HTERT RPE-1 (cell line): ENCODE results near the gene CMKLR1.

Source experiments
- in situ Hi-C: fragments of 300-500 bp; cut with MboI; formaldehyde crosslinking; loops from 4 replicates; pipeline ENCODE4 v1.14.3; 2020; ENCODE audit warnings: low sequenced_read_pairs

Gene CMKLR1

DNA sequence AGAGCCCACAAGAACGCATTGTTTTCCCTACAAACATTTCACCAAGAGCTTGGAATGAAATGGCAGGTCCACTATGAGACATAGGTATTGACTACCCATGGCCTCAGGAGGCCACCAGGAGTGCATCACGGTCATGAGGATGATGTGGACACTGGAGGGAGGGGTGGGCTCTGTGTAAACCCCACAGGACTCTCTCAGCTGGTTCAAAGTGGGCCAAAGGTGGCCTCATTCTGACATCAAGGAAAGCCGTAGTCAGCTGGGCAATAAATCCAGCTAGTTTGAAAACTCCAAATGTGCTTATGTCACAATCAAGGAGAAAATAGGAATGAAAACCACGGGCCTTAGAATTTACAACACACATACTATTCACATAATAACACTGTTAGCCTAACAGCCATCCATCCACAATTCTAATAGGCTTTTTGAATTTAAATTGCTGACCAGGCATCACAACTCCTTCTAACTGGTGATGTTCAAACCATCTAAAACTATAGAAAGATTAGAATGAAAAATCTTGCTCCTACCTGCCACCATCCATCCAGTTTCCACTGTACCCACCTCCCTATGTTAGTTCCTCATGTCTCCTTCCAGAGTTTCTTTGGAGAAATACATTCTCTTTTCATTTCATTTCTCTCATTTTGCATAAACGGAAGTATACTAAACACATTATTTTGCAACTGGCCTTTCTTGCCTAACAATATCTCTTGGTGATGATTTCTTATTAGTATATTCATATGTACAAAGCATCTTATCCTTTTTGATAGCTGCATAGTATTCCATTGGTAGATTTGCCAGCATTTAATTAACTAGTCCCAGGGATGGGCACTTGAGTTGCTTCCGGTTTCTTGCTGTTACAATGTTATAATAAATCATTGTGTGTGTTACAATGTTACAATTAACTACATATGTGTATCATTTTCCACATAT lies 21.5 kb downstream of the CMKLR1 start:
- in situ Hi-C loops: no loop called here

DNA sequence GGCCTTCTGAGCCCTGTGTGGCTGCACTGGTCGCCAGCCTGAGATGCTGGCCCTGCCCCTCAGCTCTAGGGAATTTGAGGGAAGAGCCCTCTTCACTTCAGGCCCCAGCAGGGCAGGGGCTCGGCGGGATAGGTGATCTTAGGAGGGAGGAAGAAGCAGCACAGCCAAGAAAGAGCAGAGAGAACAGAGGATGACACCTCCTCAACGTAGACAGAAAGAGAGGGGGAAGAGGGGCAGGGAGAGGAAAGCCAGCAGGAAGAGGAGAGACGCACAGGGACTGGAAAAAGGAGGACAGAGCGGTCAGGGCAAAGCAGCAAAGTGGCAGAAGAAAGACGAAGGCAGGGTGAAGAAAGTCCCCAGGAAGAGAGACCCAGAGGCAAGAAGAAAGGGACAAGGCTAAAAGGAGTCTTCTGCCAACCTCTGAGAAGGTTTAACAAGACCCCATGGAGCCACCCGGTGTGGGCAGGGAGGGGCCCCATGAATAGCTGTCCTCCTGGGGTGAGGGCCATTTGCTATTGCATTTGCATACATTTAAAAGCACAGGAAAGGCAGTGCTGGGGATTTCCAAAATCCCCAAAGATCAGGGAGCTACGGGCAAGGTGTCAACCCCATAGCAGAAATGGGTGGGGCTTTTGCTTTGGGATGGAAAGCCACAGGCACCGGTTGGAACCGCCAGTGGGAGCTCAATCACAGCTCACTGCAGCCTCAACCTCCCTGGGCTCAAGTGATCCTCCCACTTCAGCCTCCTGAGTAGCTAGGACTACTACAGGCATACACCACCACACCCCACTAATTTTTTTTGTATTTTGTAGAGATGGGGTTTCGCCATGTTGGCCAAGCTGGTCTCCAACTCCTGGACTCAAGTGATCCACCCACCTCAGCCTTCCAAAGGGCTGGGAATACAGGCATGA lies 22.7 kb downstream of the CMKLR1 start:
- in situ Hi-C loops: no loop called here

DNA sequence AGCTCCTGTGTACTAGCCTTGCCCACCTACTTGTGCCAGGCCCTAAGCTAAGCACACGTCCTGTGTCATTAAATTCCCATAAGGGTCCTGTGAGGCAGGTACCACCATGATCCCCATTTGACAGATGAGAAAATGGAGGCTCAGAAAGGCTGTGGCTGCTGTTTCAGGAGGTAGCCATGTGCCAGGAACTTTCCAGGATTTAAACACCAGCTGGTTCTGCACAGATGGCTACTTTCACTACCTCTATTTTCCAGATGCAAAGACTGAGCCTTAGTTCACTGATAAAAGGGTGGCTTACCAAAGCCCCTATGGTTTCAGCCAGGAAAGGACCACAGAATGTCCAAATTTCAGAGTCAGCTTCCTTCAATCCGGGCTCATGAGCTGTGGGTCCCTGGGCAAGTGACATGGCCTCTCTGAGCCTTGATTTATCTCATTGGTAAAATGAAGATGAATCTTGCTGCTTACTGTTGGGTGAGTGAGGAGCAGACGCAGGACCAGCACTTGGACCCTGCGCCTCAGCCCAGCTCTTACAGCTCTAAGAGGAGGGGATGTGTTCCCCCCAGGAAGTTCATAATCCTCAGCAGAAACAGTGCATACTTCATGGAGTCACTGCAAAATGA lies 23.5 kb downstream of the CMKLR1 start:
- in situ Hi-C loops: no loop called here

DNA sequence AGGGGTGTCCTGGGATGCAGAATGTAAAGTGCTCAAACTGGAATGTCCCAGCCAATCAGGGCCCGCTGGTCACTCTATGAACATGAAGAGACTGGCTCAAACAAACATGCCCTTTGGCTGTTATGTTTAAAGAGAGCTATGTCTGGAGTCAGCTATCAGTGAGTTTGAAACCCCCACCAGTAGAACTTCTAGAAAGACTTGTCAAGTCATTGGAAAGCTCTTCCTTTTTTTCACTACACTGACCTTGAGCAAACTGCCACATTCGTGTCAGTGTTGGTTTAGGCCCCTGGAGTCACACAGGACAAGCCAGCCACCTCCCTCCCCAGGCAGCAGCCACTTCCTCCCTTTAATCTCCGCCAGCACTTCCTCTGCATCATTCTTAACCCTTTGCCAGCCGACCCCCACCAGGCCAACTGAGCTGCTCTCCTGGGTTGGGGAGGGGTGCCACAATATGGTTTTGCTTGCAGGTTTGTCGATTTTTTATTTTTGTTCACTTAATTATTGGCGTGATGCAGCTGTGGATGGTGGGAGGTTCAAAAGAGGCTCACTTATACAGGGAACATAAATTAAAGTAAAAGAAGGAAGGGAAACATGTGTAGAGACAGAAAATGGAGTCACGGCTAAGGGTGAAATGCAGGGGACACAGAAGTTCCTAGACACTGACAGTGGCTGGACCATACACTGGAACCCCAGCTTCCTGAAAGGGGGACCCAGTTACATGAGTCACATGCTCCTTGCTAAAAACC lies 25.3 kb downstream of the CMKLR1 start:
- in situ Hi-C loops: no loop called here

DNA sequence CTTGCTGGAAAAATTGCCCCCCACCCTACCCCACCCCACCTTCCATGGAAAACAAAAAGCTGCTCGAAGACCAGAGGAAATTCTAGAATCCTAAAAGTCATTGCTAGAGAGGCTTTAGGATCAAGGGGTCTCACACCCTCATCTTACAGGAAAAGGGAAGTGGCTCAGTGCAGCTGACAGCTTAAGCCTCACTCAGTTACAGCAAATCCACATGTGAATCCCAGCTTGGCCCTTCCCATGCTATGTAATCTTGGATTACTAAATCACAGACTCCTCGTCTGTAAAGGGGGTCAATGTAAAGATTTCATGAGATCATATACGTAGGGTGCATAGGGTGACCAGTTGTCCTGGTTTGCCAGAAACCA lies 25.9 kb downstream of the CMKLR1 start:
- in situ Hi-C loops: no loop called here

DNA sequence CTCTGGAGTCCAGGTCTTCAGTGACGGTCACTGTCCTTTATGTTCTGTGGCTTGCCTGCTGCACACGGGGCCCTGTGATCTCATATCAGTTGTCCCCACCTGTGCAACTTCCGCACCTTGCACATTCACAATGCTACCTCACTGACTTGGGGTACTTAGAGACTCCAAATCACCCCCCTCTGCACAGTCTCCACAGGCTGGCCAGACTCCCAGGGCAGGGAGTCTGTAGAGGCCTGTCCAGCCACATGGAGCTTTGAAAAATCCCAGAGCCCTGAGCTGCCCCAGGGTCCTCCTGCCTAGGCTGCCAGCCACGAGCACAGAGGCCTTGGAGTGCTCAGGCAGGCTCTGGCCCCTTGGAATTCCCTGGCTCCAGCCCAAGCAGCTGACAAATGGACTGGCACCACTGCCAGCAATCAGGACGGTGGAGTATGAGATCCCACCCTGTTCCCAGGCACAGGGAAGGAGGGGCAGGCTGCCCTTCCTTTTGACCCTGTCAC lies 26.4 kb downstream of the CMKLR1 start:
- in situ Hi-C loops: no loop called here

DNA sequence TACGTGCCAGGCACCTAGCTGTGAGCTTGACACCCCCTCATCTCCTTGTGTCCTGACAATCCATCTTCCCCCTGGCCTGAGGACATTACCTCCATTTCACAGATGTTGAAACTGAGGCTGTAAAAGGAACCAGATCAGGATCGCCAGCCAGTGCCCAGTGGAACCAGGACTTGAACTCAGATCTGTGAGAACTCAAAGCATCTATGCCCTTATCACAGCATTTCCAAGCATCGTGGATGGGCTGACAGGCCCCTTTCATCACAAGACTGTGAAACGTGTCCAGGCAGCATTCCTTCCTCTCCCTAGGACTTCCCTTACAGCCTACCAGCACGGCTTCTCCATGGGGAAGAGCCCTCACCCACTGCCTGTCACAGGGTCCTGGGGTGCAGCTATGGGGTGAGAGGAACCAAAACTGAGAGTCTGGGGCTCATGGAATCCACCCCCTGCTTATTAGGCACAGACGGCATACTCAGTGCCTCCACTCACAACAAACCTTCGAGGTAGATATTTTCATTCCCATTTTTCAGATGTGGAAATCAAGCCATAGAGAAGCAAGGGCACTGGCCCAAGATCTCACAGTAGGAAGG lies 26.9 kb downstream of the CMKLR1 start:
- in situ Hi-C loops: no loop called here

DNA sequence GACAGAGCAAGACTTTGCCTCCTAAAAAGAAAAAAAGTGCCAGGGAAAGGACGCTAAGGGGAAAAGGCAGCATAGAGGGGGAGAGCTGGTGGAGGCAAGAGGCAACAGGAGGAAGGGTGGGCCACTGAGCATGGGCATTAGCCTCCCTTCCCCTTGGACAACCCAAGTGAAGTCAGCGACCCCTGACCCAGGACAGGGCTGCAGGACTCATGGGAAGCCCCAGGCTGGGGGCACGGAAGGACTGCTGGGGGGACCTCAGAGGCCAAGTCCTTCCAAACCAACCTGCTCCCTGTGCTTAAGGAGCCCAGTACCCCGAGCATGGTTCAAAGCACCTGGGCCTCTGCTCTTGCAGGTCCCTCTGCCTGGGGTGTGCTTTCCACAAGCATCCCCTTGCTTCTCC lies 27.5 kb downstream of the CMKLR1 start:
- in situ Hi-C loops: no loop called here

DNA sequence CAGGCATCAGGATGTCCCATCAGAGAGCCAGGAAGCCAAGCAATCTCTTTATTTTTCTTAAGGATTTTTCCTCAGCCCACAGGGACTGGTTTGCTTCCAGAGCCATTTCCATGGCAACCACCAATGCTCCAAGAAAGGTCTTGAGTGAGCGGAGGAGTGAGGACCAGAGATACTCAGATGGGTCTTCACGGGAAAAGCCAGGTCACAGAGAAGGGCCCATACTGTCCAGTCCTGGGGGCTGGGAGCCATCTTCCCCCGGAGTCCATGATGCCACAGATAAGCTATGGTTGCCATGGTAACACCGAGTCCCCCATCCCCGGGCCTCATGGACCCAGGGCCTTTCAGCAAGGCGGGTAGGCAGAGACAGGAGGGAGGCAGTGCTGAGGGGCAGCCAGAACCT lies 28.6 kb downstream of the CMKLR1 start:
- in situ Hi-C loops: no loop called here

DNA sequence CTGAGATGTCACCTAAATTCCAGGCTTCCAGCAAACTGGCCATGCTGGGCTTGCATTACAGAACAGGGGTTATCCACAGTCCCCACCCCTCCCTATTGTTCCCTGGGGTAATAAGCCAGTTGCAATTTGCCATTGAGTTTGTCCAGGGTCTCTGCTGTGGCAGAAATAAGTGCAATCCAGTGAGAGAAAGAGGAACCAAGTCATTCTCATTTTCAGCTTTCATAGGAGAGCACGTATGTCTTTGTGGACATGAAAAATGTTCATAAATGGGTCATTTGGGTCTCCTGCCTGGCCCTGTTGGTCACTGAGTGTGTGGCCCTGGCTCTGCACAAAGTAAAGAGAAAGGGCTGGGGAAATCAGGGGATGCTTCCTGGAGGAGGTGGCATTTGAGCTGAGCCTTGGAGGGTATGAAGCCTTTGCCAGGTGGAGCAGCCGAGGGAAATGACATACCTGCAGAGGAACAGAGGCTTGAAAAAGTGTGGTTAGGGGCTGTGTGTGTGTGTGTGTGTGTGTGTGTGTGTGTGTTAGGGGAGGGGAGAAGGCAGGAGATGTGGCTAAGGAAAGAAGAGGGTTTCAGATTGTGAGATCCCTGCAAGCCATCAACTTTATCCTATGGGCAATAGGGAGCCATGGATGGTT lies 29.3 kb downstream of the CMKLR1 start:
- in situ Hi-C loops: no loop called here

DNA sequence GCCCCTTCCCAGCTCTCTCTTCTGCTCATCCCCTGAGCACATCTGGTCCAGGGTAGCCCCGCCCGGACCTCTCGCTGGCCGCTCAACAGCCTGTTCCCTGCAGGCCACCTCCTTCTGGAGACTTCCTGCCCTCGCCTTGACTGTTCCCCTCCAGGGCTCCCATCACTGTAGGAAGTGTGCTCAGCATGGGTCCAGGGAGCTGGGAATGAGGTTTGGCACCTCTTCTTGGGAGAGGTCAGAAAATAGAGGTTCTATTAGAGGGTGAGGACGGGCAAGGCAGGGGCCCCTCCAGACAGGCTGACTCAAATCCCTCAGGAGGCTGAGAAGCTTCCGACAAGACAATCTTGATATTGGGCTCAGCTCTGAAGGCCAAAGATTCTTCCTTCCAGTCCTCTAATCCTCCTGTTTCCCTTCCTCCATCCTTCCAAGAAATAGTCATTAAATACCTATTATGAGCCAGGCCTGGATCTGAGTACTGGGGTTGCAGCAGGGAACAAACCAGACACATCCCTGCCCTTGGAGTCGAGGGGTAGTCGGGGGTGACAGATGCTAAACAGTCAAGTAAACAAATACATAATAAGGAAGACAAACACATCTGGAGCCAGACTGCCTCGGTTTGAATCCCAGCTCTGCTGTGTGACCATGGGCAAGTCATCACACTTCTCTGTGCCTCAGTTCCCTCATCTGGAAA lies 30.6 kb downstream of the CMKLR1 start:
- in situ Hi-C loops: no loop called here

DNA sequence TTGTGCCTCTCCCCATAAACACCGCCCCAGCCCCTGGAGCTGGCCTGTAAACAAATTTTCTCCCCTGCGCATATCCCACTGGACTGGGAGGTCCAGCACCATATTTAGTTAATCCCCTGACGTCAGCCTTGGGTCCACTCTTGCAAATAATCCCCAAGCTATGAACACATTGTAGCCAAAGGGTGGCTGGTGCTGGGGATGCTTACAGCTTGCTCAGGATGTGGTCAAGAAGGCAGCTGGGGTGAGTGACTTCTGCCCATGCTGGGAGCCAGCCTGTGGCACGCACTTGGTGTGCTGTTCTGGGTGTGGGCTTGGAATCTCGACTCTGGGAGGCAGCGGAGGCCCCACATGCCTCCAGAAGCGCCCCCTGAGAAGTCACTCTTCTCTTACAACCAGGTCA lies 32.1 kb downstream of the CMKLR1 start:
- in situ Hi-C loops: no loop called here

DNA sequence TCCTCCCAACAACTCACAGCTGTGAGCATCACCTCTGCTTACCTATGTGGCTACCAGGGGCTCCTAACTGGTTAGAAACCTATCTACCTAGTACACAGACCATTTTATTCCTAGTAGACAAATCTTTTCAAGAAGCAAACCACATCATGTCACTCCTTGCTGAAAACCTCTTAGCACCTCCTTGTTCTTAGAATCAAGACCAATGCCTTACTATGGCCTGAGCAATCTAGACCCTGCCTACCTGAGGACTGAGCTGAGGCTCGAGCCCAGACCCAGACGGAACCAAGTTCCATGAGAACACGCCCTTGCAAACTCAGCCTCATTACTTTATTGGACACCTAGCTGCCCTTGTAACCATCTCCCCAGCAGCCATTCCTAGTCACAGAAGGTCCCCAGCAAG lies 32.6 kb downstream of the CMKLR1 start:
- in situ Hi-C loops: no loop called here

DNA sequence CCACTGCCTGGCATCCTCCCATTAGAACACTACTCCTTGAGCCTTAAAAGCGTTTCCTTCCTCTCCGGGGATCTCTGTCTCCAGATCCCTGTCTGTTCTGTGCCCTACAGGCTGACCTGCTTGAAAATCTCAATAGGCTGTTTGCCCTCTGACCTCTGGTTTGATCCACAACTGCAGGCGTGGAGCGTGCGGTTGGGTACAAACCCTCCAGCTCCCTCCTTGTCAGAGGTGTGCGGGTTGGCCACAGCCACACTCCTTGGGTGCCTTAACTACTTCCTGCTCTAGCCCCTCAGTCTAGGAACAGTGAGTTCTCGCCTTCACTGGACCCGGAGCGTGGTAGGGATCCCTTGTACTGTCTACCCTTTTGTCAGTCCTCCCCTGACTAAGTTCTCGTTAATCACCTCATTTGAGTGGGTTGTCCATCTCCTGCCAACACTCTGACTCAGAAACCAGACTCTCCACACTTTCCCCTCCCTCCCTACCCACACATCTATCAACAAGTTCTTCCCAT lies 33.1 kb downstream of the CMKLR1 start:
- in situ Hi-C loops: no loop called here

DNA sequence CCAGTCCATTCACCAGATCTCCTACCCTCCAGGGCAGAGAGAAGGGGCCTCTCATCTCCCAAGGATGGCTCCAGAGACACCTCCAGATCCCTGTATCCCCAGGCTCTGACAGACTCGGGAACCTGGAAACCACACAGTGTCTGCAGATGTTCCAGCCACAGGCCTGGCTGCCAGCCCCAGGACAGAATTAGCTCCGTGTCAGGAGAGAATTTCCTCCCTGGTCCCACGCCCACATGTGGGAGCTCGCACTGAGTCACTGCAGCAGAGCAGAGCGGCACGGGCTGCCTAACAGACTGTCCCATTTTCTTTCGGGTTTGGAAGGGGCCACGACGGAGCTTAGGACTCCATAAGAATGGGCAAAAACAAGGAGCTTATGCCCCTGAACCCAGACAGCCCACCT lies 33.6 kb downstream of the CMKLR1 start:
- in situ Hi-C loops: no loop called here

DNA sequence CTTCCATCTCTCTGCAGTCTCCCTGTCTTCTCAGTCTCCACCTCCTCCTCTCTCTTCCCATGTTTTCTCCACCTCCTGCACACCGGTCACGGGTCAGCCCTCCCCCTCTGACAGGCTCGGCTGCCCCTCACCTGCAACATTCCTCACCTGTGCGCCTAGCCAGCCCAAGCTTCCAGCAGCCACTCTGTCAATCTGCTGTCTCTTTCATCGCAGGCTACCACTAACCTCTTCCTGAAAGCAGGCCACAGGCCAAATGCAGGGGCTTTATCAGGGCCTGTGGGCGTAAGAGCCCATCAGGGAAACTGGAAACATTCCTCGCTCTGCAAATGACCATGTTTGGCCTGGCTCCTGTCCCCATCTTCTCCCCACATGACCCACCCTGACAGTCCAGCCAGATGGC lies 34.5 kb downstream of the CMKLR1 start:
- in situ Hi-C loops: no loop called here

DNA sequence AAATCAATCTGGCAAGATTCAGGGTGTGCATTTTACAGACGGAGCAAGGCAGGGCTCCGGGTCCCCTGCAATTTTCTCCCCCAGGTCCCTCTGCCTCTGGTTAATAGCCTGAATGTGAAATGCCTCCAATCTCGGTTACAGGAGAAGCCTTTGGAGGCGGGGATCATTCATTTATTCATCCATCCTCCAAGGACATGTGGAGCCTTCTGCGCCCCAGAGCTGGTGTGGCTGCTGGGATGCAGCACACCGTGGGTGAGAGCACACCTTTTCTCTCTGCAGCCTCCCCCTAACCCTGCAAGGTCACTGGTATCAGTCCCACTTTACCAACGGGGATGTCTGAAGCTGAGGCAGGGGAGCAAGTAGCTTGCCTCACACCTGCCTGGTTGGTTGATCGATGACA lies 35.4 kb downstream of the CMKLR1 start:
- in situ Hi-C loops: no loop called here

DNA sequence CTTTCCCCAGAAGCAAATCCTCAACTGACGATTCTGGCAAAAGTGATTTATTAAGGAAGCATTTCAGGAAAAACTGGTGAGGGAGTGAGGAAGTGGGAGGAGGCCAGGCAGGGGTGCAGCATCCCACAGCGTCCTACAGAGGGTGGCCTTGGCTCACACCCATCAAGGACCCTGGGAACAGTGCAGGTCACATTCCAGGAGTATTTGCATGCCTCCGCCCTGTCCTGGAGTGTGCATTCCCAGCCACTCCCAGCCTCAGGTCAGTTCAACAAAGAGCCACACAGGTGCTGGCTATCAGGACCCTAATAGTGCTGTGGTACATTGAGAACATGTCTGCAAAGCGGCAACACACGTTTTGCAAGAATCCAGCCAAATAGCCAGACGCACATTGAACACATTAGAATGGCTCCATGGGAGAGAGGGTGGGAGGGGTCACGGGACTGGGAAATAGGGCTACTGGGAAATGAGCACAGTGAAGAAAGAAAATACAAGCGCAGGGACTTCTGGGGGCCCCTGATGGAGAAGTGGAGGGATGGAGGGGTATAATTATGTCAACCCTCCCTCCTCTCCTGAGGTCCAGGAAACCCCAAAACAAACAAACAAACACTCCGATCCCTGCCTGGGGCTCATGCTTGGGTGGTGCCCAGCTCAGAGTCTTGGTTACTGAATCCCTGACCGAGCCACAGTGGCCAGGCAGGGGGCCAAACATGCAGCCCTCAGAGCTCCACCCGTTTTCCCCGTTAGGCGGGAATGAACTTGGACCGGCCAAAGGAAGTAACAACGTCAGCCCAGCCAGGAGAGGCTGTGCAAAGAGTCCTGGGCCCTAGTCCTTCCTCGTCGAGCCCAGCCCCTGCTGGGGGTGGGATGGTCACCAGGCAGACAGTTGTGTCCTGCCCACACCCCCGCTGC lies 36.5 kb downstream of the CMKLR1 start:
- in situ Hi-C loops: no loop called here
